HepG2 (cell line): ENCODE measurements around the gene SLC18A3. TPM values are rescaled to one million over a fixed set of nuclear protein-coding genes. Genes with fewer than 3 reads are reported as not detected.

Source experiments
- ATAC-seq: fragments of 200-7000 bp; cut with Tn5 transposase; 3 replicates; pipeline ENCODE4 v1.9.1; 2020; ENCODE audit warnings: mild to moderate bottlenecking, moderate library complexity
- BruUV-seq: library from RNA; stranded (reverse); fragments of 400-500 nt; replicated peaks from 2 replicates; lab custom pipeline; 2021; lab: Mats Ljungman, UMichigan
- CTCF ChIA-PET: fragments of 300-600 bp; formaldehyde crosslinking; extraction: SDS; loops from one replicate; lab custom pipeline; 2021; ENCODE audit warnings: low total read pairs, inconsistent platforms, low intra/inter-chr PET ratio; lab: Yijun Ruan, JAX
- POLR2A ChIA-PET: fragments of 350-600 bp; sonication (Branson Sonifier 250); formaldehyde crosslinking; loops from one replicate; lab custom pipeline; 2020; ENCODE audit warnings: antibody characterized with exemption, inconsistent platforms; lab: Yijun Ruan, JAX
- DNase-seq: peaks from one replicate; pipeline ENCODE4 v3.0.0-alpha.2; 2015; ENCODE audit warnings: low spot score
- FAIRE-seq: peaks from 3 replicates; lab custom pipeline; 2011; peaks lifted over from hg19 to GRCh38; lab: Jason Lieb, UNC
- H2AFZ ChIP-seq: one replicate; pipeline ENCODE4 v1.6.1; 2011; ENCODE audit warnings: low read length, inconsistent platforms
- H3K27ac ChIP-seq: fragments of 300-600 bp; 3 replicates; pipeline ENCODE4 v1.8.0; 2011; ENCODE audit warnings: mixed run types, mild to moderate bottlenecking, mixed read lengths, low read length, inconsistent platforms; ENCODE audit not compliant: insufficient read depth; ENCODE audit errors: extremely low read length
- H3K27me3 ChIP-seq, 2 experiments: fragments of 200-600 bp in 1 of 2; 2 replicates in 1 of 2; 3 replicates in 1 of 2; pipeline versions ENCODE4 v1.6.0 to v1.8.0; 2011; ENCODE audit warnings: low read length in 2 of 2, mild to moderate bottlenecking in 2 of 2, moderate library complexity in 2 of 2, inconsistent platforms in 1 of 2; ENCODE audit not compliant: insufficient read depth in 2 of 2, control insufficient read depth in 1 of 2
- H3K36me3 ChIP-seq, 2 experiments: fragments of 200-600 bp in 1 of 2; replicated peaks in 1 of 2; 2 replicates in 1 of 2; 3 replicates in 1 of 2; pipeline versions ENCODE4 v1.5.1 to v1.8.0; 2011; ENCODE audit warnings: low read length in 2 of 2, inconsistent platforms in 1 of 2; ENCODE audit not compliant: insufficient read depth in 2 of 2, control insufficient read depth in 1 of 2
- H3K4me1 ChIP-seq: 2 replicates; pipeline ENCODE4 v1.5.1; 2012; ENCODE audit warnings: low read length, inconsistent platforms; ENCODE audit not compliant: insufficient read depth
- H3K4me2 ChIP-seq: 2 replicates; pipeline ENCODE4 v1.6.0; 2011; ENCODE audit warnings: low read depth, low read length, inconsistent platforms
- H3K4me3 ChIP-seq, 3 experiments: fragments of 200-600 bp in 1 of 3; sonication (generic), shearing (Covaris generic) in 1 of 3; replicated peaks in 1 of 3; 2 replicates each; pipeline ENCODE4 v1.5.1; 2011 to 2016; ENCODE audit warnings: low read length in 3 of 3, inconsistent platforms in 2 of 3, low read depth in 2 of 3, mild to moderate bottlenecking in 2 of 3, control low read depth in 1 of 3, mixed read lengths in 1 of 3; ENCODE audit not compliant: insufficient read depth in 1 of 3
- H3K79me2 ChIP-seq: one replicate; pipeline ENCODE4 v1.6.1; 2011; ENCODE audit warnings: low read length, inconsistent platforms; ENCODE audit not compliant: insufficient read depth
- H3K9ac ChIP-seq: 2 replicates; pipeline ENCODE4 v1.6.0; 2011; ENCODE audit warnings: mild to moderate bottlenecking, low read depth, low read length, inconsistent platforms; ENCODE audit not compliant: insufficient read depth
- H3K9me3 ChIP-seq: 2 replicates; pipeline ENCODE4 v1.5.1; 2012; ENCODE audit warnings: mild to moderate bottlenecking, low read length
- H4K20me1 ChIP-seq: 2 replicates; pipeline ENCODE4 v1.6.0; 2011; ENCODE audit warnings: inconsistent platforms, mild to moderate bottlenecking, low read length, moderate library complexity; ENCODE audit not compliant: insufficient read depth
- EP300 ChIP-seq, 3 experiments: sonication (generic) in 1 of 3; formaldehyde crosslinking in 1 of 3; IDR thresholded peaks; 2 replicates each; pipeline versions ENCODE4 v1.5.1 to v1.6.1; 2011 to 2020; ENCODE audit warnings: low read depth in 2 of 3, low read length in 2 of 3, borderline replicate concordance in 1 of 3, improper control_type of control experiment in 1 of 3, mild to moderate bottlenecking in 1 of 3, missing genetic modification reagents in 1 of 3, moderate library complexity in 1 of 3
- HNRNPL ChIP-seq: fragments of 200-400 bp; formaldehyde crosslinking; IDR thresholded peaks from 2 replicates; pipeline ENCODE4 v1.6.1; 2017; ENCODE audit warnings: mild to moderate bottlenecking, low read depth, low read length
- HOXA7 ChIP-seq: sonication (generic); formaldehyde crosslinking; IDR thresholded peaks from 2 replicates; pipeline ENCODE4 v1.8.1; 2022; ENCODE audit warnings: mild to moderate bottlenecking, missing genetic modification reagents, moderate library complexity
- MIXL1 ChIP-seq: IDR thresholded peaks from 2 replicates; pipeline ENCODE4 v1.6.1; 2016
- MXD1 ChIP-seq: sonication (generic); formaldehyde crosslinking; IDR thresholded peaks from 2 replicates; pipeline ENCODE4 v1.4.0; 2020; ENCODE audit warnings: mild to moderate bottlenecking, missing genetic modification reagents
- RNF2 ChIP-seq: fragments of 450-650 bp; conservative IDR thresholded peaks from 2 replicates; pipeline ENCODE4 v1.6.1; 2016; ENCODE audit warnings: low read depth
- ZMYM2 ChIP-seq: sonication (generic); formaldehyde crosslinking; IDR thresholded peaks from 2 replicates; pipeline ENCODE4 v1.8.0; 2022; ENCODE audit warnings: mild to moderate bottlenecking, missing genetic modification reagents
- ZNF264 ChIP-seq: sonication (generic); formaldehyde crosslinking; IDR thresholded peaks from 2 replicates; pipeline ENCODE4 v1.4.0; 2020; ENCODE audit warnings: missing genetic modification reagents
- ZNF44 ChIP-seq: sonication (generic); formaldehyde crosslinking; IDR thresholded peaks from 2 replicates; pipeline ENCODE4 v1.5.1; 2020; ENCODE audit warnings: mild to moderate bottlenecking, missing genetic modification reagents
- ZNF672 ChIP-seq: sonication (generic); formaldehyde crosslinking; IDR thresholded peaks from 2 replicates; pipeline ENCODE4 v1.8.1; 2022; ENCODE audit warnings: missing genetic modification reagents
- ZNF703 ChIP-seq: sonication (generic); formaldehyde crosslinking; IDR thresholded peaks from 2 replicates; pipeline ENCODE4 v1.5.1; 2020; ENCODE audit warnings: missing genetic modification reagents, mild to moderate bottlenecking, moderate library complexity, borderline replicate concordance
- ZNF781 ChIP-seq: sonication (generic); formaldehyde crosslinking; IDR thresholded peaks from 2 replicates; pipeline ENCODE4 v1.5.1; 2020; ENCODE audit warnings: borderline replicate concordance, mild to moderate bottlenecking, missing genetic modification reagents; ENCODE audit errors: not compliant biosample characterization
- ZUFSP ChIP-seq: sonication (generic); formaldehyde crosslinking; IDR thresholded peaks from 2 replicates; pipeline ENCODE4 v1.9.0; 2021; ENCODE audit warnings: missing genetic modification reagents, mild to moderate bottlenecking, borderline replicate concordance
- WGBS: methylation state at CpG from one replicate; pipeline ENCODE4 v1.1.6; 2017; ENCODE audit warnings: low lambda C conversion rate; 5-methylcytosine and 5-hydroxymethylcytosine counted together
- in situ Hi-C: cut with HindIII; loops from 2 replicates; pipeline ENCODE4 v1.10.0; 2017; ENCODE audit warnings: low pct_unique_long_range_greater_than_20kb; ENCODE audit not compliant: extremely low pct_ligation_motif_present
- intact Hi-C: fragments of 100-400 bp; cut with micrococcal nuclease; formaldehyde crosslinking; loops from one replicate; pipeline ENCODE4 v1.10.0; 2022; ENCODE audit not compliant: unreplicated experiment
- polyA plus RNA-seq, 8 experiments: library from polyadenylated mRNA; depleted of rRNA in 3 of 8; stranded (reverse) in 7 of 8; unstranded in 1 of 8; fragments of >200 nt; fragmentation: Illumina TruSeq in 4 of 8; extraction: Trizol in 4 of 8; gene quantifications; 2 replicates each; pipeline versions ENCODE4 v1.2.1 to v1.2.3, GENCODE V29; 2011 to 2016; ENCODE audit warnings: low read depth in 4 of 8, missing spikeins in 1 of 8, mixed read lengths in 1 of 8; ENCODE audit not compliant: insufficient read depth in 1 of 8
- total RNA-seq, 5 experiments: library from RNA; depleted of rRNA; stranded (reverse); fragments of >200 nt; fragmentation: Illumina TruSeq; extraction: Trizol; gene quantifications; 2 replicates each; pipeline ENCODE4 v1.2.3, GENCODE V29; 2016; ENCODE audit warnings: low read depth in 1 of 5

SLC18A3 gene
- total and polyA plus RNA-seq, 2 of the 13 experiments (the other 11 are each of a cell fraction or from before 2014, with no cell fraction given) = not detected

- DNase-seq (no peak), FAIRE-seq (no peak), ATAC-seq (no peak)
- no peaks in the 10 kb centered on the region for H3K79me2 ChIP-seq
- 75% methylated on average over 12 of the region's 18 CpGs for WGBS
- POLR2A ChIA-PET = no interaction called here
- TF ChIP-seq ZNF672 (CRISPR knock-in tag) = no peak
- no peak for TF ChIP-seq ZNF781 (CRISPR knock-in tag)
- TF ChIP-seq MIXL1 (CRISPR knock-in tag) = no peak
- no peak for TF ChIP-seq HOXA7 (CRISPR knock-in tag)
- TF ChIP-seq ZNF264 (CRISPR knock-in tag) = no peak
- no peak for TF ChIP-seq ZUFSP (CRISPR knock-in tag)
- no peak for TF ChIP-seq ZMYM2 (CRISPR knock-in tag)
- no peak for TF ChIP-seq ZNF703 (CRISPR knock-in tag)
- TF ChIP-seq HNRNPL = no peak
- TF ChIP-seq MXD1 (CRISPR knock-in tag) = no peak
- no peak for TF ChIP-seq EP300 (IDR thresholded peaks at IDR 0.05; ENCODE audit: low read depth in 2 of 2, low read length in 2 of 2)
- TF ChIP-seq EP300 (CRISPR knock-in tag; IDR thresholded peaks at IDR 0.05; ENCODE audit: borderline replicate concordance) = no peak
- TF ChIP-seq ZNF44 (CRISPR knock-in tag) = no peak
- no peak for TF ChIP-seq RNF2
- H3K9me3 ChIP-seq = no peaks in the 10 kb centered on the region
- H3K4me3 ChIP-seq = no peak overlapping the region
- CTCF ChIA-PET = no interaction called here
- H3K9ac ChIP-seq = no peak overlapping the region
- H3K27ac ChIP-seq = no peak overlapping the region
- H4K20me1 ChIP-seq = no peaks in the 10 kb centered on the region
- intact Hi-C loops (no loop called here), in situ Hi-C loops (no loop called here)
- H3K4me1 ChIP-seq = no peaks in the 10 kb centered on the region
- no peaks in the 10 kb centered on the region for H3K36me3 ChIP-seq
- no peak overlapping the region for H2AFZ ChIP-seq
- no peak overlapping the region for H3K4me2 ChIP-seq
- no TSS peak for BruUV-seq
- H3K27me3 ChIP-seq = peaks cover 2 to 17% of the 10 kb centered on the region in 2 experiments; a peak in 2 of 5 replicates
Observed at GRCh38 chr10:49627644-49628247, 17.6 kb downstream of the SLC18A3 start.
